GM19324 (cell line): Measurements from ENCODE around the gene KRT2.

Experiments
- ATAC-seq: cut with Tn5 transposase; IDR thresholded peaks from one replicate; pipeline ENCODE4 v1.9.1; 2021; ENCODE audit warnings: mild to moderate bottlenecking, moderate library complexity; ENCODE audit not compliant: unreplicated experiment, low FRiP score

KRT2 gene

GRCh38 chr12:52667931-52668330, 15.9 kb upstream of the KRT2 start:
- ATAC-seq: no peak

DNA sequence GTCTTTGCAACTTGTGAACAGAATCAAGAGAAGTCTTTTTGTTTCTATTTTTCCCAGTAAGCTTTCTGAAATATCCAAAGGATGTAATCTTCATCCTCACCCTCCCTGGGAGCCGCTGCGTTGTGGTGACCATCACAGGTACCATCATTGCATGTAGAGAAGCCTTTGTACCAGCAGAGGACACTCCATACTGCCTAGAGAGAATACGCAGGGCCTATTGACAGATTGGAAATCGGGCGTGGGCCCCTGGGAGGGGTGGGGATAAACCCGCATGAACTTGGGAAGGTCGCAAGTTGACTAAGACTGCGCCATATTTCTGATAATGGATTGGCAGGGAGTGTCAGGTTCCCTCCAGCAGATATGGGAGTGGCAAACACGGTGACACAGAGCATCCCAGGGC, 15.5 kb upstream of the KRT2 start:
- no peak for ATAC-seq

- ATAC-seq: no peak
These were observed 14.5 kb upstream of the KRT2 start for GRCh38 chr12:52666471-52666870.

GRCh38 chr12:52663420-52663819, 11.4 kb upstream of the KRT2 start:
- ATAC-seq: no peak

DNA sequence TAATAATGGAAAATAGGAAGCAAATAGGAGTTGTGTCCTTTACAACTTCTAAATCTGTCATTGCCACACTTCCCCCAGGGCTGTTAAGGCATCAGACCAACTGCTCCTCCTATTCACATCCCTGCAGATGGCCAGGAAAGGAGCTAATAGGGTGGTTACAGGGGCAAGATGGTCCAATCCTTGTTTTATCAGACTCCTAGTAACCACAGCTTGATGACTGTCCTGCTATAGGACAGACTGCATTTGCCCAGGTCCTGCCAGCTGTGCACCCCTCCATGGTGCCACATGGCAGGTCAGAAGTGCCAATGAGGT, 10.9 kb upstream of the KRT2 start:
- ATAC-seq: no peak

DNA sequence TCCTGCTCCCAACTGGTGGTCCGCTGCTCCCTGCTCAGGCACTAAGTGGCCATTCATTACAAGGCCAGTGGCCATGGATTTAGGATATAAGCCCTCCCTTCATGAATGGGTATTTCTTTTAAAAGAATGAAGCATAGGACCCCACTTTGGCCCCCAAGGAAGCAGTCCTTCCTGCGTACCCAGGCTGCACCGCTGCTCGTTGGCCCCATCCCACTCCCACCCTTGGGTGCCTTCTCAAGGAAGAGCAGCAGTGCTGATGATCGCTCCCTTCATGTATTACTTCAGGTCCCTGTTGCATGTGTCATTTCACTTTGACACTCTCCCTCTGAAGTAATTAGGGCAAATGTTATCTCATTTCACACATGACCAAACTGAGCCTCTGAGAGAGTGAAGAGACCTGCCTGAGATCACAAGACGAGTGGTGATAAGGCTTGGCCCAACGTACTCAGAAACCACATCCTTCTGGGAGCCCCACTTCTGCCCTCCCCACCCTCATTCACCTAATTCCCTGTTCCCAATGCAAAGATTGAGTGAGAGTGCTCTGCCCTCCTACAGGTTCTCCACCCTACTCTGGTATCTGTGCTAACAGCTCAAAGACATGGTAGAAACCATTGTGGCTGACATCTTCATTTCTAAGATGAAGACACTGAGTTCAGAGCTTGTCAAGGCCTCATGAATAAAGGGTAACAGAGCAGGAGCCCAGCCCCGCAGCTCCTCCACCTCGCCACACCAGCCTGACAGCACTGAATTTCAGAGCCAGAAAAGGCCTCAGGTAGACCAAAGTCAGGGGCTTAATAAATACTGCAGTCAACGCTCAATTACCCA, 10.3 kb upstream of the KRT2 start:
- no peak for ATAC-seq

DNA sequence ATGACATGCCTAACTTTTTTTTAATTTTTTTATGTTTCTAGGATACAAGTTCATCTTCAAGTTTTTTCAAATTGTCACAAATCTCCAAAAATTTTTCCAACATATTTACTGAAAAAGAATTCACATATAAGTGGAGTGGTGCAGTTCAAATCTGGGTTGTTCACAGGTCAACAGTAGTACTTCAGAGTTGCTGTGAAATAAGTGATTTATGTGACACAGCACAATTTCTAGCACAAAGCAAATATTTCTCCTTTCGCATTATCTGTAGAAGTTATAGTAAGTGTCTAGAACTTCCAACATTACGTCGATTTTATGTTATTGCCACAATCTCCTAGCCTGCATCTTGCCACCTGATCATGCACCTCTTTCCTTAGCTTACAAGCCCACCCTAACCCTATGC, 9.7 kb upstream of the KRT2 start:
- no peak for ATAC-seq

GRCh38 chr12:52660934-52661499, 9.0 kb upstream of the KRT2 start:
- ATAC-seq: no peak

DNA sequence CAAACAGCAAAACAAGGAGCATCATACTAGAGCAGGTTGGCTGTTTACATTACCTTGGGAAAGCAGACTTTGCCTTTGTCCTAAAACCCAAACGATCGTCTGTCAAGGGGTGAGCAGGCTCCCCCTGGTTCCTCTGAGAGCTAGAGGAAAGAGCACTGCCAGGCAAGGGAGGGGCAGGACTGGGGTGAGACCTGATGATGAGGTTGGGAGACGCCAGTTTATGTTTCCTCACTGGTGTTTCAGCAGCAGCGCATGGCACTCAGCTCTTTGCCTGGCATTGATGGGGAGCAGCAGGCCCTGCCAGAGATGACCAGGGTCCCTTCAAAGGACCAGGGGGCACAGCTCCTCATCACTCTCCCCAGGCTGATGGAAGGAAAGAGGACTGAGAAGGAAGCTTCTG, 7.9 kb upstream of the KRT2 start:
- ATAC-seq: no peak

GRCh38 chr12:52659395-52659794, 7.4 kb upstream of the KRT2 start:
- ATAC-seq: no peak

DNA sequence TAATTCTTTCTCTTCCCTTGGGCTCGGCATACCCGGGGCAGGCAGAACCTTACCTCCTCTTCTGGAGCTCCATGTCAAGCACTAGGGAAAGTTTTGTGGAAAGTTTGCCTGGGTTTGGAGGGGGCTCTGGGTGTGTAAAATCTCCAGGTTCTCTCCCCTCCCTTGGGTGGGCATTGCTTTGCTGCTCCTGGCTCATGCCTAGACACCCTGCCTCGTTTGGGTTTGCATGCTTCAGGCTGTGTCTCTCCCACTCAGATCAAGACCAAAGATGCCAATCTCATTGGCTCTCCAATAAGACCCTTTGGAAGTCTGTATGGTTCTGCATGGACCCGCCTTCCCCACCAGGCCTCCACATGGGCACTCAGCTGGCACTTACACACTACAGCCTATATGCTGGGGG, 6.2 kb upstream of the KRT2 start:
- no peak for ATAC-seq

DNA sequence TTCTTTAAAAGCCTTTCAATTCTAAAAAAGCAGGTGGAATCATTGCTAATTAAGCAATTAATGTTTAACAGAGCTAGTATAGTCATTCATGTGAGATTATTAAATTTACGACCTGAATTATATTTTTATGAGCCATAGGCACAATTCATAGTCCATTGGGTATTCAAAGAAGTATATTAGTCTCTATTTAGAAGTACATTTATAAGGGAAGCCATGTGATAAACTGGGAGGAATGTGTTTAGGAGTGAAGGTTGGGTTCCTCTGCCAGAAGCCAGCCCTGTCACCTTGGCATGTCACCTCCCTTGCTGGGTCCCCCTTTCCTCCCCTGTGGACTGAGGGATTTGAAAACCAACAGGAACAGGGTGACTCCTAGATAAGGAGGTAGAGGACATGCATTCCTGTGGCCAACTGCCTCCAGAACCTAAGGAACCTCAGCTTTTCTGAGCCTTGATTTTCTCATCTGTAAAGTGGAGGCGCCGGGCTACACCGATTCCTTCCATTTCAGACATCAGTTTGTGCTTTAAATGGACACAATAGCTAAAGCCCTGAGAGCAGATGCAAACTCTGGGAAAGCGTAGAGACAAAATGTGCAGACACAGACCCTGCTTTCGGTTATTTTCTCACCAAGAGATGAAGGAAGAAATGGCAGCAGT, 5.4 kb upstream of the KRT2 start:
- no peak for ATAC-seq

DNA sequence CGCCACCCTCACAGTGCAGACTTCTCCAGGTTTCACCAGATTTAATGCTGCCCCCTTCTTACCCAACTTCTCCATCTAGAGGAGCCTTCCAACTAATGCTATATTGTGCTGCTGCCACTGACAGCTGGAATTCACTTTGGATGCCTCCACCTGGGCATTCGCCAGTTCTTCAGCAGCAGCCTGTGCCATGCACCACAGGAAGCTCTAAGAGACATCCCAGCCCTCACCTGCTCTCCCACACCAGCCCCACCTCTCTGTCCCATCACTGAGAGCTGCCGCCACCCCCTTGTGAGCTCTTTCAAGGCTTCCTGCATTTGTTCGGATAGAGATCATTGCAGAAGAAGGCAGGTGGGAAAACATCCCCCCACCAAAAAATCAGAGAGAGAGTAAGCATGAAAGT, 4.6 kb upstream of the KRT2 start:
- ATAC-seq: no peak

GRCh38 chr12:52655720-52656124, 3.7 kb upstream of the KRT2 start:
- no peak for ATAC-seq

GRCh38 chr12:52655251-52655650, 3.2 kb upstream of the KRT2 start:
- ATAC-seq: no peak

DNA sequence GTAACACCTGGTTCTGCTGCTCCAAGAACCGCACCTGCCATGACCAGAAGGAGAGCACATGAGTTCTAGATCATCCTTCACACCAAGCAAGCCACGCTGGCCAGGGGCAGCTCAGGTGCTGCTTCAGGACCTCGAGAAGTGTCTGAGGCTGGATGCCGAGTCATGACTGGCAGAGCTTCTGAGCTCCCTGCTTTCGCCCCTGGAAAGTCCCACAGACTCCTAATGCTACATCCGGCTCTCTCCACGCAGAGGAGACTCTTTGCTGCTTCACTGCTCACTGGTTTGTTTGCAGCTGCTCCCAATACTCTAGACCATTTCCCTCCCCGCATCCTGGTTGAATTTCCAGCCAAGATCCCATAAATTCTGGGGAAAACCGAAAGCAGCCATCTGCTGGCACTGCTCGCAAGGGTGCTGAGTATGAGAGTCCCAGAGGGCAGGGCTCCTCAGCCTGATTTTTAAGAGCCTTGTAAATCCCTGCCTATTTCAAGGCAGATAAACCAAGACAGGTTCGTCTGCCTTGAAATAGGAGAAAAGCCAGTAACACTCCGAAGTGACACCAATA, 1.4 kb downstream of the KRT2 start:
- ATAC-seq: no peak

GRCh38 chr12:52649066-52649465, 2.9 kb downstream of the KRT2 start:
- no peak for ATAC-seq

DNA sequence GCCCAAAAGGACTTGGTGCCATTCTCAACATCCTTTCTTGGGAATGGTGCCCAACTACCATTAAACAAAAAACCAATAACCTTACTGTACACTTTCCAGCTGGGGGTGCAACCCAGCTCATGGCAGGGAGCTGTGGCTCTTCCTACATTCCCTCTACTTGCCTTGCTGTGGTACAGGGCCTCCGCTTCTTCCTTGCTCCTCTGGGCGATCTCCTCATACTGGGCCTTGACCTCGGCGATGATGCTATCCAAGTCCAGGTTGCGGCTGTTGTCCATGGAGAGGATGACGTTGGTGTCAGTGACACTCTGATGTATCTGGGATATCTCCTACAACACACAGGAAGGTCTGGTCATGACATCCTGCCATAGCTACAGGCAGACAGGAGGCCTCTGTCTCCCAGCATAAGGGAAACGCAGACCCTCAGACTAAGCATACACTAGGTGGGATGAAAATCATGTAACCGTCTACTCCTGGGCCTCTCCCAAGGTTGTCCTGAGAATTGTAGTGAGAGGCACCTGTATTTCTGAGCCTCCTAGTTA, 3.9 kb downstream of the KRT2 start:
- ATAC-seq: no peak

- ATAC-seq: no peak
These were observed 4.4 kb downstream of the KRT2 start for GRCh38 chr12:52647601-52648000.

DNA sequence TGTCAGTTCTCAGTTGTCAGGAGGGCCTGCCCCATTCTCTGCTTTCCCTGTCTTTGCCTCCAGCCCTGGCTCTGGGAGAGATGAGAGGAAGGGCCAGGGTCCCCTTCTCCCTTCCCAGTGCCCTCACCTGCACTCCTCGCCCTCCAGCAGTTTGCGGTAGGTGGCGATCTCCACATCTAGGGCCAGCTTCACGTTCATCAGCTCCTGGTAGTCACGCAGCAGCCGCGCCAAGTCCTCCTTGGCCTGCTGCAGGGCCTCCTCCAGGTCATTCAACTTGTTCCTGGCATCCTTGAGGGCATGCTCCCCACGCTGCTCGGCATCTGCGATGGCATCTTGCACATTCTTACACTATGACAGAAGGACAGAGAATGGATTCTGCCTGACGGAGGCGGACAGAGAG, 5.4 kb downstream of the KRT2 start:
- no peak for ATAC-seq

DNA sequence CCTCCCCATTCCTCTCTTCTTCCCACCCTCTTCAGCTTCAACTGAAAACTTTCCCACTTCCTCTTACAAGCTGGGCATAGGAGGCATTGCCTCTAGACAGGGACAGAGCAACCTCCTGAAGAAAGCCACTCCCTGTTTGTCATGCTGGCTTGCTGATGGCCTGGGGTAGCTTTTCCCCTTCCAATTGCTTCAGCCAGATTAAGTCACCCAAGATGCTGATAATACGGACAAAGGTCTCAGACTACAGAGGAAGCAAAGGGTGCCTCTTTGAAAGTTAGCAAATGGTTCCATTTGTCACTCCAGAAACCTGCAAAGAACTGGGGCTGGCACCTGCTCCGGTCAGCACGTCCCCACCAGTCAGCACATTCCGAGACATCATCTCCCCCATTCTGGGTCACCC, 6.0 kb downstream of the KRT2 start:
- no peak for ATAC-seq
